ENCODE results near the gene HECA.

DNA sequence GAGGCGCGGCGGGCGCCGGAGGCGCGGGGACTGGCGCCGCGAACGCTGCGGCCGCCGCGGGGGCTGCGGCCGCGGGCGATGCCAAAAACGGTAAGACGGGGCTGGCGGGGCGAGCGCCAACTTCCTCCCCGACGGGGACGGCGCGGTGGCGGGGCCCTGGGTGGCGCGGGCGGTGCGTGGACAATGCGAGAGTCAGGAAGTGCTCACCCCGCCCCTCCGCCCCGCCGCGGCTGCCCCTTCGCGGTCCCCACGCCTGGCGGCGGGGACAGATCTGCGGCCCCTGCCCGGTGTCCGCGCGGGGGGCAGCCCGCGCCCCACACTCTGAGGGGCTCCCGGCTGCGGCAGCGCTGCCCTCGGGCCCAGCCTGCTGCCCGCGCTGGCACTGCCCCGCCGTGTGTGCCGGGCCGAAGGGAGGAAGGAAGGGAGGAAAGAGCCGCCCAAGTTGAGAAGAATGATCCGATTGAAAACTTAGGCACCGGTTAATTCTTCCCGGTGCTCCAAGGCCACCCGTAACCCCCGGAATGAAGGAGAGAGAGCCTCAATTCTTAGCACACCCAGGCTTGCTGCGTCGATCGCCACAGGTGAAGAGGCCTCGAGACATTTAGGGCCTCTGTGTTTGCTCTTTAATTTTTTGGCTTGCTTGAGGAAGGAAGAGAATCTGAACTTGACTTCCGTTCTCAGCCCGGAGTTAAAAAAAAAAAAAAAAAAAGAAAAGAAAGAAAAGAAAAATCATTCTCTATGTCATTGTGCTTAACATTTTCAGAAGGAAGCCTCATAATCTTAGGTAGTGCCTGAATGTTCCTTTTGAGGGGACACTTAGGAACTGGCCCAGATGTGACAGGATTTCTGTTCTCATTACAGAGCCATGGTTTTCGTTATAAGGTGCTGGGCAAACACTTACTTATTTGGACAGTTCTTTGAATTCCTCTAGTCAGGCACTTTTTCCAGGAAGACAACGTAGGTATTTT, 982 bp downstream of the HECA start:
- TF ChIP-seq, protein P1, sequence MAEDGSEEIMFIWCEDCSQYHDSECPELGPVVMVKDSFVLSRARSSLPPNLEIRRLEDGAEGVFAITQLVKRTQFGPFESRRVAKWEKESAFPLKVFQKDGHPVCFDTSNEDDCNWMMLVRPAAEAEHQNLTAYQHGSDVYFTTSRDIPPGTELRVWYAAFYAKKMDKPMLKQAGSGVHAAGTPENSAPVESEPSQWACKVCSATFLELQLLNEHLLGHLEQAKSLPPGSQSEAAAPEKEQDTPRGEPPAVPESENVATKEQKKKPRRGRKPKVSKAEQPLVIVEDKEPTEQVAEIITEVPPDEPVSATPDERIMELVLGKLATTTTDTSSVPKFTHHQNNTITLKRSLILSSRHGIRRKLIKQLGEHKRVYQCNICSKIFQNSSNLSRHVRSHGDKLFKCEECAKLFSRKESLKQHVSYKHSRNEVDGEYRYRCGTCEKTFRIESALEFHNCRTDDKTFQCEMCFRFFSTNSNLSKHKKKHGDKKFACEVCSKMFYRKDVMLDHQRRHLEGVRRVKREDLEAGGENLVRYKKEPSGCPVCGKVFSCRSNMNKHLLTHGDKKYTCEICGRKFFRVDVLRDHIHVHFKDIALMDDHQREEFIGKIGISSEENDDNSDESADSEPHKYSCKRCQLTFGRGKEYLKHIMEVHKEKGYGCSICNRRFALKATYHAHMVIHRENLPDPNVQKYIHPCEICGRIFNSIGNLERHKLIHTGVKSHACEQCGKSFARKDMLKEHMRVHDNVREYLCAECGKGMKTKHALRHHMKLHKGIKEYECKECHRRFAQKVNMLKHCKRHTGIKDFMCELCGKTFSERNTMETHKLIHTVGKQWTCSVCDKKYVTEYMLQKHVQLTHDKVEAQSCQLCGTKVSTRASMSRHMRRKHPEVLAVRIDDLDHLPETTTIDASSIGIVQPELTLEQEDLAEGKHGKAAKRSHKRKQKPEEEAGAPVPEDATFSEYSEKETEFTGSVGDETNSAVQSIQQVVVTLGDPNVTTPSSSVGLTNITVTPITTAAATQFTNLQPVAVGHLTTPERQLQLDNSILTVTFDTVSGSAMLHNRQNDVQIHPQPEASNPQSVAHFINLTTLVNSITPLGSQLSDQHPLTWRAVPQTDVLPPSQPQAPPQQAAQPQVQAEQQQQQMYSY (CRISPR knock-in tag; IDR thresholded peaks at IDR 0.05), result no peak
- TF ChIP-seq ZNF263 (CRISPR knock-in tag; IDR thresholded peaks at IDR 0.05; ENCODE audit: low read depth), result no peak
- TF ChIP-seq, protein P2, sequence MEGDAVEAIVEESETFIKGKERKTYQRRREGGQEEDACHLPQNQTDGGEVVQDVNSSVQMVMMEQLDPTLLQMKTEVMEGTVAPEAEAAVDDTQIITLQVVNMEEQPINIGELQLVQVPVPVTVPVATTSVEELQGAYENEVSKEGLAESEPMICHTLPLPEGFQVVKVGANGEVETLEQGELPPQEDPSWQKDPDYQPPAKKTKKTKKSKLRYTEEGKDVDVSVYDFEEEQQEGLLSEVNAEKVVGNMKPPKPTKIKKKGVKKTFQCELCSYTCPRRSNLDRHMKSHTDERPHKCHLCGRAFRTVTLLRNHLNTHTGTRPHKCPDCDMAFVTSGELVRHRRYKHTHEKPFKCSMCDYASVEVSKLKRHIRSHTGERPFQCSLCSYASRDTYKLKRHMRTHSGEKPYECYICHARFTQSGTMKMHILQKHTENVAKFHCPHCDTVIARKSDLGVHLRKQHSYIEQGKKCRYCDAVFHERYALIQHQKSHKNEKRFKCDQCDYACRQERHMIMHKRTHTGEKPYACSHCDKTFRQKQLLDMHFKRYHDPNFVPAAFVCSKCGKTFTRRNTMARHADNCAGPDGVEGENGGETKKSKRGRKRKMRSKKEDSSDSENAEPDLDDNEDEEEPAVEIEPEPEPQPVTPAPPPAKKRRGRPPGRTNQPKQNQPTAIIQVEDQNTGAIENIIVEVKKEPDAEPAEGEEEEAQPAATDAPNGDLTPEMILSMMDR (IDR thresholded peaks at IDR 0.05), result no peak
- TF ChIP-seq, protein P3, sequence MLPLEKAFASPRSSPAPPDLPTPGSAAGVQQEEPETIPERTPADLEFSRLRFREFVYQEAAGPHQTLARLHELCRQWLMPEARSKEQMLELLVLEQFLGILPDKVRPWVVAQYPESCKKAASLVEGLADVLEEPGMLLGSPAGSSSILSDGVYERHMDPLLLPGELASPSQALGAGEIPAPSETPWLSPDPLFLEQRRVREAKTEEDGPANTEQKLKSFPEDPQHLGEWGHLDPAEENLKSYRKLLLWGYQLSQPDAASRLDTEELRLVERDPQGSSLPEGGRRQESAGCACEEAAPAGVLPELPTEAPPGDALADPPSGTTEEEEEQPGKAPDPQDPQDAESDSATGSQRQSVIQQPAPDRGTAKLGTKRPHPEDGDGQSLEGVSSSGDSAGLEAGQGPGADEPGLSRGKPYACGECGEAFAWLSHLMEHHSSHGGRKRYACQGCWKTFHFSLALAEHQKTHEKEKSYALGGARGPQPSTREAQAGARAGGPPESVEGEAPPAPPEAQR (CRISPR knock-in tag; IDR thresholded peaks at IDR 0.05), result no peak
- TF ChIP-seq, protein P4, sequence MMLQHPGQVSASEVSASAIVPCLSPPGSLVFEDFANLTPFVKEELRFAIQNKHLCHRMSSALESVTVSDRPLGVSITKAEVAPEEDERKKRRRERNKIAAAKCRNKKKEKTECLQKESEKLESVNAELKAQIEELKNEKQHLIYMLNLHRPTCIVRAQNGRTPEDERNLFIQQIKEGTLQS (CRISPR knock-in tag; conservative IDR thresholded peaks at IDR 0.05), result no peak
- TF ChIP-seq NR3C1 (CRISPR knock-in tag; conservative IDR thresholded peaks at IDR 0.05; ENCODE audit: low read depth), result no peak
- TF ChIP-seq, protein P5, sequence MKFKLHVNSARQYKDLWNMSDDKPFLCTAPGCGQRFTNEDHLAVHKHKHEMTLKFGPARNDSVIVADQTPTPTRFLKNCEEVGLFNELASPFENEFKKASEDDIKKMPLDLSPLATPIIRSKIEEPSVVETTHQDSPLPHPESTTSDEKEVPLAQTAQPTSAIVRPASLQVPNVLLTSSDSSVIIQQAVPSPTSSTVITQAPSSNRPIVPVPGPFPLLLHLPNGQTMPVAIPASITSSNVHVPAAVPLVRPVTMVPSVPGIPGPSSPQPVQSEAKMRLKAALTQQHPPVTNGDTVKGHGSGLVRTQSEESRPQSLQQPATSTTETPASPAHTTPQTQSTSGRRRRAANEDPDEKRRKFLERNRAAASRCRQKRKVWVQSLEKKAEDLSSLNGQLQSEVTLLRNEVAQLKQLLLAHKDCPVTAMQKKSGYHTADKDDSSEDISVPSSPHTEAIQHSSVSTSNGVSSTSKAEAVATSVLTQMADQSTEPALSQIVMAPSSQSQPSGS (CRISPR knock-in tag; IDR thresholded peaks at IDR 0.05; ENCODE audit: borderline replicate concordance, low read depth), result no peak
- TF ChIP-seq MXD4 (CRISPR knock-in tag; IDR thresholded peaks at IDR 0.05; ENCODE audit: borderline replicate concordance), result no peak
